H1 (cell line): Measurements from ENCODE around the gene DRC7. TPM values are rescaled to one million over a fixed set of nuclear protein-coding genes. Genes with fewer than 3 reads are reported as not detected.

Experiments
- CTCF ChIA-PET: fragments of 300-600 bp; sonication (Branson Sonifier 250); formaldehyde crosslinking; loops from one replicate; lab custom pipeline; 2021; ENCODE audit not compliant: partially characterized antibody; lab: Charles Lee
- POLR2A ChIA-PET: fragments of 300-600 bp; sonication (Branson Sonifier 250); formaldehyde crosslinking; loops from one replicate; lab custom pipeline; 2021; ENCODE audit warnings: inconsistent platforms; ENCODE audit not compliant: partially characterized antibody; lab: Charles Lee
- DNase-seq, 2 experiments: peaks; one replicate each; pipeline versions ENCODE4 v3.0.0 to v3.0.0-alpha.2; 2010 to 2022; ENCODE audit warnings: low spot score in 2 of 2, low read depth in 1 of 2, mixed read lengths in 1 of 2
- FAIRE-seq: peaks from 2 replicates; lab custom pipeline; 2011; peaks lifted over from hg19 to GRCh38; lab: Jason Lieb, UNC
- H2AFZ ChIP-seq: 2 replicates; pipeline ENCODE4 v1.8.1; 2012; ENCODE audit warnings: low read length, inconsistent platforms
- H2AK5ac ChIP-seq: 2 replicates; pipeline ENCODE4 v1.6.1; 2013; ENCODE audit warnings: low read depth, low read length
- H2BK120ac ChIP-seq: replicated peaks from 2 replicates; pipeline ENCODE3; 2013; ENCODE audit warnings: low read depth, low read length, inconsistent platforms
- H2BK12ac ChIP-seq: 2 replicates; pipeline ENCODE4 v1.6.1; 2013; ENCODE audit warnings: low read depth, low read length
- H2BK15ac ChIP-seq: 2 replicates; pipeline ENCODE4 v1.6.1; 2013; ENCODE audit warnings: low read length
- H2BK20ac ChIP-seq: 2 replicates; pipeline ENCODE4 v1.6.1; 2013; ENCODE audit warnings: low read length
- H2BK5ac ChIP-seq: 2 replicates; pipeline ENCODE4 v1.6.1; 2013; ENCODE audit warnings: low read depth, low read length
- H3K14ac ChIP-seq: 2 replicates; pipeline ENCODE4 v1.6.1; 2013; ENCODE audit warnings: inconsistent platforms; ENCODE audit not compliant: insufficient read length
- H3K18ac ChIP-seq: 2 replicates; pipeline ENCODE4 v1.6.1; 2013; ENCODE audit warnings: low read length; ENCODE audit errors: extremely low read depth
- H3K23ac ChIP-seq: 2 replicates; pipeline ENCODE4 v1.6.1; 2013; ENCODE audit warnings: inconsistent platforms; ENCODE audit not compliant: insufficient read length
- H3K23me2 ChIP-seq: 2 replicates; pipeline ENCODE4 v1.6.1; 2013; ENCODE audit warnings: low read depth, low read length
- H3K27ac ChIP-seq: 2 replicates; pipeline ENCODE4 v1.6.1; 2011; ENCODE audit warnings: low read depth, low read length, inconsistent platforms
- H3K27me3 ChIP-seq, 4 experiments: replicated peaks in 1 of 4; 1 replicate in 1 of 4; 2 replicates in 3 of 4; pipeline versions ENCODE4 v1.6.1 to v1.8.1; 2011 to 2013; ENCODE audit warnings: low read length in 3 of 4, mild to moderate bottlenecking in 3 of 4, inconsistent platforms in 2 of 4, mixed read lengths in 2 of 4, moderate library complexity in 1 of 4; ENCODE audit not compliant: control insufficient read depth in 3 of 4, insufficient read depth in 3 of 4; ENCODE audit errors: extremely low read depth in 1 of 4
- H3K36me3 ChIP-seq, 4 experiments: 2 replicates each; pipeline versions ENCODE4 v1.6.1 to v1.8.1; 2011 to 2013; ENCODE audit warnings: mild to moderate bottlenecking in 4 of 4, low read length in 3 of 4, moderate library complexity in 2 of 4, control low read depth in 1 of 4, inconsistent platforms in 1 of 4; ENCODE audit not compliant: insufficient read depth in 4 of 4, control insufficient read depth in 2 of 4
- H3K4ac ChIP-seq: replicated peaks from 2 replicates; pipeline ENCODE3; 2013; ENCODE audit warnings: low read length, low read depth, mixed read lengths, inconsistent platforms; ENCODE audit not compliant: insufficient read length
- H3K4me1 ChIP-seq, 4 experiments: replicated peaks in 1 of 4; 1 replicate in 1 of 4; 2 replicates in 3 of 4; pipeline versions ENCODE4 v1.6.1 to v1.8.1; 2011 to 2013; ENCODE audit warnings: low read length in 3 of 4, inconsistent platforms in 2 of 4, mixed read lengths in 1 of 4; ENCODE audit not compliant: insufficient read depth in 4 of 4, control insufficient read depth in 3 of 4
- H3K4me2 ChIP-seq, 2 experiments: 2 replicates each; pipeline versions ENCODE4 v1.6.1 to v1.8.1; 2011 to 2013; ENCODE audit warnings: low read depth in 2 of 2, low read length in 2 of 2, control low read depth in 1 of 2, inconsistent platforms in 1 of 2, mild to moderate bottlenecking in 1 of 2; ENCODE audit not compliant: insufficient read depth in 1 of 2
- H3K4me3 ChIP-seq, 4 experiments: fragments of 200-600, 300-600 bp in 1 of 4; sonication (generic), shearing (Covaris generic), sonication (Bioruptor Twin) in 1 of 4; 2 replicates each; pipeline versions ENCODE4 v1.5.1 to v1.8.1; 2011 to 2016; ENCODE audit warnings: low read length in 4 of 4, low read depth in 3 of 4, control low read depth in 2 of 4, inconsistent platforms in 2 of 4, mild to moderate bottlenecking in 2 of 4, mixed read lengths in 1 of 4, moderate library complexity in 1 of 4; ENCODE audit not compliant: insufficient read depth in 2 of 4; ENCODE audit errors: extremely low read depth in 1 of 4
- H3K56ac ChIP-seq: replicated peaks from 2 replicates; pipeline ENCODE3; 2013; ENCODE audit warnings: low read depth, mild to moderate bottlenecking, mixed read lengths, low read length, inconsistent platforms; ENCODE audit not compliant: insufficient read length
- H3K79me1 ChIP-seq: 2 replicates; pipeline ENCODE4 v1.6.1; 2013; ENCODE audit warnings: low read depth, low read length, control low read depth
- H3K79me2 ChIP-seq, 2 experiments: 2 replicates each; pipeline versions ENCODE4 v1.6.1 to v1.8.1; 2012 to 2013; ENCODE audit warnings: low read length in 2 of 2, mild to moderate bottlenecking in 2 of 2, inconsistent platforms in 1 of 2; ENCODE audit not compliant: insufficient read depth in 2 of 2, control insufficient read depth in 1 of 2
- H3K9ac ChIP-seq, 4 experiments: replicated peaks in 1 of 4; 1 replicate in 1 of 4; 2 replicates in 3 of 4; pipeline versions ENCODE4 v1.6.1 to v1.8.1; 2011 to 2013; ENCODE audit warnings: low read depth in 3 of 4, low read length in 3 of 4, control low read depth in 2 of 4, mild to moderate bottlenecking in 2 of 4, moderate library complexity in 2 of 4, inconsistent platforms in 1 of 4; ENCODE audit errors: extremely low read depth in 1 of 4
- H3K9me3 ChIP-seq, 2 experiments: 2 replicates each; pipeline versions ENCODE4 v1.6.1 to v1.8.1; 2012 to 2013; ENCODE audit warnings: mild to moderate bottlenecking in 2 of 2, moderate library complexity in 2 of 2, control low read depth in 1 of 2, inconsistent platforms in 1 of 2, low read depth in 1 of 2, low read length in 1 of 2, mixed read lengths in 1 of 2; ENCODE audit not compliant: insufficient read depth in 2 of 2
- H4K20me1 ChIP-seq, 2 experiments: replicated peaks in 1 of 2; 2 replicates each; pipeline versions ENCODE3 to v1.8.1; 2011 to 2013; ENCODE audit warnings: inconsistent platforms in 2 of 2, low read length in 2 of 2, mild to moderate bottlenecking in 1 of 2; ENCODE audit not compliant: insufficient read depth in 2 of 2, control insufficient read depth in 1 of 2
- H4K5ac ChIP-seq: 2 replicates; pipeline ENCODE4 v1.6.1; 2013; ENCODE audit warnings: low read length, low read depth, mixed read lengths, inconsistent platforms; ENCODE audit not compliant: insufficient read length
- H4K8ac ChIP-seq: 2 replicates; pipeline ENCODE4 v1.8.0; 2013; ENCODE audit warnings: mild to moderate bottlenecking, moderate library complexity, low read length, inconsistent platforms; ENCODE audit not compliant: insufficient read depth; ENCODE audit errors: extremely low read depth
- H4K91ac ChIP-seq: replicated peaks from 2 replicates; pipeline ENCODE3; 2013; ENCODE audit warnings: low read length, mixed read lengths, inconsistent platforms; ENCODE audit not compliant: insufficient read length
- CHD2 ChIP-seq: IDR thresholded peaks from 2 replicates; pipeline ENCODE4 v1.6.1; 2012; ENCODE audit warnings: low read length, improper control_type of control experiment
- CREB1 ChIP-seq: IDR thresholded peaks from 2 replicates; pipeline ENCODE4 v1.6.1; 2012; ENCODE audit warnings: inconsistent platforms
- EGR1 ChIP-seq: IDR thresholded peaks from 2 replicates; pipeline ENCODE4 v1.6.1; 2011; ENCODE audit warnings: low read depth, low read length, borderline replicate concordance
- EP300 ChIP-seq, 2 experiments: IDR thresholded peaks; 1 replicate in 1 of 2; 2 replicates in 1 of 2; pipeline ENCODE4 v1.6.1; 2011 to 2012; ENCODE audit warnings: low read depth in 2 of 2, low read length in 2 of 2, mild to moderate bottlenecking in 2 of 2, borderline replicate concordance in 1 of 2, inconsistent platforms in 1 of 2, moderate library complexity in 1 of 2
- JUN ChIP-seq: IDR thresholded peaks from 2 replicates; pipeline ENCODE4 v1.6.1; 2011; ENCODE audit warnings: low read depth, mild to moderate bottlenecking, improper control_type of control experiment, low read length
- NRF1 ChIP-seq: IDR thresholded peaks from 2 replicates; pipeline ENCODE4 v1.6.1; 2011; ENCODE audit warnings: mild to moderate bottlenecking, low read depth, low read length, improper control_type of control experiment
- PHF8 ChIP-seq: fragments of 200-600 bp; sonication (generic); conservative IDR thresholded peaks from 2 replicates; pipeline ENCODE4 v1.7.1; 2012; ENCODE audit warnings: low read depth, mild to moderate bottlenecking, inconsistent platforms, low read length, moderate library complexity
- POLR2AphosphoS5 ChIP-seq: IDR thresholded peaks from 2 replicates; pipeline ENCODE4 v1.6.1; 2011; ENCODE audit warnings: low read depth, low read length
- POU5F1 ChIP-seq: IDR thresholded peaks from 2 replicates; pipeline ENCODE4 v1.6.1; 2011; ENCODE audit warnings: low read depth, mild to moderate bottlenecking, low read length, moderate library complexity
- SAP30 ChIP-seq: fragments of 300-600 bp; sonication (generic); IDR thresholded peaks from 2 replicates; pipeline ENCODE4 v1.7.1; 2012; ENCODE audit warnings: low read length, moderate library complexity, mild to moderate bottlenecking, inconsistent platforms; ENCODE audit not compliant: insufficient read depth, insufficient replicate concordance
- SIRT6 ChIP-seq: IDR thresholded peaks from one replicate; pipeline ENCODE4 v1.7.1; 2012; ENCODE audit warnings: low read length, inconsistent platforms
- TAF7 ChIP-seq: optimal IDR thresholded peaks from 2 replicates; pipeline ENCODE3; 2011; ENCODE audit warnings: low read depth, mild to moderate bottlenecking, inconsistent platforms, low read length, moderate library complexity, borderline replicate concordance
- TCF12 ChIP-seq: IDR thresholded peaks from 2 replicates; pipeline ENCODE4 v1.6.1; 2011; ENCODE audit warnings: low read depth, mild to moderate bottlenecking, low read length
- WGBS, 2 experiments: shearing (Covaris generic) in 1 of 2; methylation state at CpG; one replicate each; pipeline versions ENCODE4 v1.1.6 to v1.1.7; 2013 to 2015; ENCODE audit warnings: low lambda C conversion rate in 2 of 2, mixed read lengths in 2 of 2, inconsistent platforms in 1 of 2, low coverage in 1 of 2, missing lambda C conversion rate in 1 of 2; ENCODE audit not compliant: insufficient replicate concordance in 2 of 2, insufficient coverage in 1 of 2, insufficient read length in 1 of 2; ENCODE audit errors: extremely low coverage in 1 of 2, missing lambda C conversion rate in 1 of 2; 5-methylcytosine and 5-hydroxymethylcytosine counted together
- polyA plus RNA-seq, 7 experiments: library from polyadenylated mRNA; depleted of rRNA in 3 of 7; stranded (reverse) in 5 of 7; unstranded in 2 of 7; fragments of >200 nt in 5 of 7; fragments of 200-250 nt in 2 of 7; gene quantifications; 1 replicate in 5 of 7; 2 replicates in 1 of 7; 4 replicates in 1 of 7; pipeline versions ENCODE4 v1.2.1 to v1.2.3, GENCODE V29; 2011 to 2013; ENCODE audit warnings: missing spikeins in 2 of 7, mixed read lengths in 2 of 7
- total RNA-seq: library from RNA; stranded (reverse); fragmentation: NEBNext Ultra II Directional; extraction: Animal tissue kit (Norgen Biotek cat#: 25700); gene quantifications from 2 replicates; pipeline ENCODE4 v1.2.1, GENCODE V29; 2021
- TF ChIP-seq, protein P1 (sequence below): IDR thresholded peaks from 2 replicates; pipeline ENCODE4 v1.6.1; 2012; ENCODE audit warnings: inconsistent platforms

Gene DRC7
- total and polyA plus RNA-seq, 2 of the 8 experiments (the other 6 are each of a cell fraction or from before 2014, with no cell fraction given) = 0.14 TPM; not detected in 1

DNA sequence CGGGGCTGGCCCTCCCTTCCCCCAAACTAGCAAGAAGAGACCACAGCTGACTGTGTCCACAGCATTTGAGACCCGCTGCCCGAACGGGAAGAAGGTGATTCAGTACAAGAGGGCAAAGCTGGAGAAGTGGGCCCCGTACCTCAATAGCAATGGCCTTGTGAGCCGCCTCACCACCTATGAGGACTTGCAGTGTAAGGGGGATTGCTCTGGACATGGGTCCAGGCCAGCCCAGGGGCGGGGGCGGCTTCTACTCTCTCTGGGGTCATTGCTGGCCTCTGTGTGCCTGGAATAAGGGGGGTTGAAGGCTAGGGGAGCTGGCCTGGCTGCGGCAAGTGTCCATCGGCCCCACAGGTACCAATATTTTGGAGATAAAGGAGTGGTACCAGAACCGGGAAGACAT, 28.0 kb downstream of the DRC7 start:
- H3K56ac ChIP-seq = no peak overlapping the region
- H3K36me3 ChIP-seq = no peaks in the 10 kb centered on the region
- no peak for TF ChIP-seq POU5F1
- TF ChIP-seq SAP30 = no peak
- no peak for TF ChIP-seq EGR1
- no peak for TF ChIP-seq POLR2AphosphoS5
- no peak for TF ChIP-seq TCF12
- TF ChIP-seq NRF1 = no peak
- no peak for TF ChIP-seq TAF7
- TF ChIP-seq EP300 (IDR thresholded peaks at IDR 0.05; ENCODE audit: borderline replicate concordance in 1 of 2, low read depth in 2 of 2, low read length in 2 of 2) = no peak
- no peak for TF ChIP-seq CHD2
- TF ChIP-seq CREB1 = no peak
- TF ChIP-seq SIRT6 = no peak
- no peak for TF ChIP-seq JUN
- TF ChIP-seq, protein P1, sequence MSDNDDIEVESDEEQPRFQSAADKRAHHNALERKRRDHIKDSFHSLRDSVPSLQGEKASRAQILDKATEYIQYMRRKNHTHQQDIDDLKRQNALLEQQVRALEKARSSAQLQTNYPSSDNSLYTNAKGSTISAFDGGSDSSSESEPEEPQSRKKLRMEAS = no peak
- no peak for TF ChIP-seq PHF8

More for the DNA sequence above, 28.0 kb downstream of the DRC7 start:
- Histone ChIP-seq H3K4me2 (no peak overlapping the region), H3K23me2 (no peaks in the 10 kb centered on the region), H2BK5ac (no peak overlapping the region), H3K27me3 (no peaks in the 10 kb centered on the region; a peak in 1 of 7 replicates), H4K91ac (no peak overlapping the region), H3K9ac (no peak overlapping the region), H3K4ac (no peak overlapping the region), H4K20me1 (no peaks in the 10 kb centered on the region), H3K14ac (no peak overlapping the region), H3K79me2 (no peaks in the 10 kb centered on the region), H3K23ac (no peak overlapping the region), H4K5ac (no peak overlapping the region), H2AK5ac (no peak overlapping the region), H3K4me1 (no peaks in the 10 kb centered on the region), H3K27ac (no peak overlapping the region), H3K4me3 (no peak overlapping the region), H3K9me3 (no peaks in the 10 kb centered on the region), H3K79me1 (no peaks in the 10 kb centered on the region), H2AFZ (no peak overlapping the region), H2BK15ac (no peak overlapping the region), H2BK20ac (no peak overlapping the region), H2BK120ac (no peak overlapping the region), H3K18ac (no peak overlapping the region), H2BK12ac (no peak overlapping the region), H4K8ac (peak overlapping the region; percentile 35)
- DNase-seq (no peak), FAIRE-seq (no peak)
- 82% methylated on average over 11 of the region's 11 CpGs; no CpG with 5 or more reads in 1 of the 2 experiments for WGBS, 2 experiments
- ChIA-PET CTCF (interaction anchor here (0.6 to 6.6 kb wide), 50 partner anchors 9 to 765 kb away, joined by 3 to 48 read pairs (median 4); partner anchors contain the start of gene ADGRG3), POLR2A (interaction anchor here (1.3 kb wide), 1 partner anchor 13 kb away, joined by 7 read pairs; the partner anchor contains the start of gene KATNB1)
